SU-DHL-6 (cell line): Measurements from ENCODE around the gene C2CD2L.

Experiments
- H2AFZ ChIP-seq: fragments of 200-600 bp; sonication (generic); 2 replicates; pipeline ENCODE4 v1.6.1; 2014; ENCODE audit warnings: low read depth, mild to moderate bottlenecking, moderate library complexity, mixed read lengths, antibody characterized with exemption, low read length; ENCODE audit not compliant: severe bottlenecking
- H3F3A ChIP-seq: fragments of 200-600 bp; shearing (Covaris generic); 2 replicates; pipeline ENCODE4 v1.6.0; 2016; ENCODE audit warnings: antibody characterized with exemption, mild to moderate bottlenecking; ENCODE audit not compliant: insufficient read depth
- H3K27ac ChIP-seq: fragments of 200-600 bp; sonication (generic); 2 replicates; pipeline ENCODE4 v1.5.1; 2016; ENCODE audit warnings: low read depth, mild to moderate bottlenecking, low read length, moderate library complexity, mixed read lengths
- H3K27me3 ChIP-seq: fragments of 200-600 bp; sonication (generic), shearing (Covaris generic); 2 replicates; pipeline ENCODE4 v1.6.0; 2014; ENCODE audit warnings: mild to moderate bottlenecking, low read length
- H3K36me3 ChIP-seq: fragments of 200-600 bp; sonication (generic); 2 replicates; pipeline ENCODE4 v1.6.1; 2014; ENCODE audit warnings: mild to moderate bottlenecking, low read length, mixed read lengths
- H3K4me2 ChIP-seq: fragments of 300-600, 200-600 bp; shearing (Covaris generic), sonication (generic); 2 replicates; pipeline ENCODE4 v1.6.0; 2014; ENCODE audit warnings: low read length, low read depth, mild to moderate bottlenecking; ENCODE audit not compliant: poor library complexity, severe bottlenecking
- H3K4me3 ChIP-seq: fragments of 200-600 bp; sonication (generic); 2 replicates; pipeline ENCODE4 v1.5.1; 2014; ENCODE audit warnings: antibody characterized with exemption, low read length, mild to moderate bottlenecking, mixed read lengths; ENCODE audit not compliant: insufficient read depth, poor library complexity, severe bottlenecking
- H3K79me2 ChIP-seq: fragments of 200-600 bp; sonication (generic); 2 replicates; pipeline ENCODE4 v1.6.1; 2014; ENCODE audit warnings: mild to moderate bottlenecking, low read length, moderate library complexity; ENCODE audit not compliant: insufficient read depth
- H3K9ac ChIP-seq: fragments of 200-600 bp; sonication (generic); 2 replicates; pipeline ENCODE4 v1.7.0; 2014; ENCODE audit warnings: mild to moderate bottlenecking, low read length
- H3K9me2 ChIP-seq: fragments of 200-600 bp; sonication (generic); replicated peaks from 2 replicates; pipeline ENCODE4 v1.6.1; 2014; ENCODE audit warnings: low read length; ENCODE audit not compliant: insufficient read depth
- H3K9me3 ChIP-seq: fragments of 200-600 bp; sonication (generic); 2 replicates; pipeline ENCODE4 v1.6.1; 2014; ENCODE audit warnings: low read length, mixed read lengths; ENCODE audit not compliant: insufficient read depth
- H4K20me1 ChIP-seq: fragments of 200-600 bp; sonication (generic); 2 replicates; pipeline ENCODE4 v1.6.1; 2014; ENCODE audit warnings: low read depth, mild to moderate bottlenecking, antibody characterized with exemption, low read length, moderate library complexity, mixed read lengths
- CTCF ChIP-seq: fragments of 200-600 bp; sonication (generic); IDR thresholded peaks from one replicate; pipeline ENCODE4 v1.5.1; 2017; ENCODE audit warnings: antibody characterized with exemption, mild to moderate bottlenecking, low read length, moderate library complexity; ENCODE audit not compliant: insufficient read depth, poor library complexity, severe bottlenecking
- EZH2phosphoT487 ChIP-seq: fragments of 200-600 bp; sonication (generic), shearing (Covaris generic); conservative IDR thresholded peaks from 2 replicates; pipeline ENCODE4 v1.6.1; 2018; ENCODE audit warnings: mild to moderate bottlenecking, antibody characterized with exemption, low read length, moderate library complexity, mixed read lengths

The C2CD2L gene

GRCh38 chr11:119116601-119117000, 9.5 kb downstream of the C2CD2L start:
- H3K4me3 ChIP-seq: no peak overlapping the region
- no peaks in the 10 kb centered on the region for H3K36me3 ChIP-seq
- no peak overlapping the region for H3K27ac ChIP-seq
- no peak overlapping the region for H3K9ac ChIP-seq
- no peaks in the 10 kb centered on the region for H3K9me2 ChIP-seq
- no peak overlapping the region for H3K4me2 ChIP-seq
- H4K20me1 ChIP-seq: no peaks in the 10 kb centered on the region
- H3K27me3 ChIP-seq: no peaks in the 10 kb centered on the region
- TF ChIP-seq EZH2phosphoT487: no peak
- no peak for TF ChIP-seq CTCF
- H2AFZ ChIP-seq: no peak overlapping the region
- no peaks in the 10 kb centered on the region for H3K9me3 ChIP-seq
- H3F3A ChIP-seq: peaks cover 16% of the 10 kb centered on the region
- peaks cover 1% of the 10 kb centered on the region for H3K79me2 ChIP-seq

DNA sequence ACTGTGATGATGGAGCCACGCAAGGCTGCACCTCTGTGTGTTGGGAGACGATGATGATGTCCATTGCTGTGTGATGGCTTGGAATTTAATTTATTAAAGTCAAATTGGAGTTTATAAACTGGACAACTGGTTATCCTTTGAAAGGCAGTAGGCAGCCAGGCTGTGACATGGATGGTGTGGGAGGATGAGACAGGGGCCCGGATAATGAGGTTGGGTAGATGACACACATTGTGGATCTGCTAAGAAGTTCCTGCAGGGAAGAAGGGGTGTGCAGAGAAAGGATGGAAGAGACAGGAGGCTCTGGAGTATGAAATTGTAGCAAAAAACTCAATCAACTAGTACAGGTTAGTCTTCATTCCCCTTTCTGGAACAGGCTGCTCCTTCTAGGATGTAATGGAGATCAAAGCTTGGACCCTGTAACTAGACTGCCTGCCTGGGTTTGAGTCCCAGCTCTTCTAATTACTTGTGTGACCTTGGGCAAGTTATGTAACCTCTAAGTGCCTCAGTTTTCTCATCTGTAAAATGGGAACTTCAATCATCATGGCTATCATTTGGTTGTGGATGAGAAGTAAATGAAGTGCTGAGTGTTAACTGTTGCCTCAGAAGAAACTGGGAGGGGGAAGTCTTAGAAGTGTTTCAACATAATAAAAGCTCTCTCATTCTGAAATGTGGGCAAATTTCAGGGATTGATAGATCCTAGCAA, 10.0 kb downstream of the C2CD2L start:
- Histone ChIP-seq H3F3A (peaks cover 16% of the 10 kb centered on the region), H2AFZ (no peak overlapping the region), H3K36me3 (no peaks in the 10 kb centered on the region), H3K9ac (no peak overlapping the region), H3K79me2 (peaks cover 7% of the 10 kb centered on the region), H3K27me3 (no peaks in the 10 kb centered on the region), H4K20me1 (no peaks in the 10 kb centered on the region), H3K9me3 (no peaks in the 10 kb centered on the region), H3K4me3 (no peak overlapping the region), H3K9me2 (no peaks in the 10 kb centered on the region), H3K27ac (no peak overlapping the region), H3K4me2 (no peak overlapping the region)
- TF ChIP-seq EZH2phosphoT487 (no peak), CTCF (no peak)

DNA sequence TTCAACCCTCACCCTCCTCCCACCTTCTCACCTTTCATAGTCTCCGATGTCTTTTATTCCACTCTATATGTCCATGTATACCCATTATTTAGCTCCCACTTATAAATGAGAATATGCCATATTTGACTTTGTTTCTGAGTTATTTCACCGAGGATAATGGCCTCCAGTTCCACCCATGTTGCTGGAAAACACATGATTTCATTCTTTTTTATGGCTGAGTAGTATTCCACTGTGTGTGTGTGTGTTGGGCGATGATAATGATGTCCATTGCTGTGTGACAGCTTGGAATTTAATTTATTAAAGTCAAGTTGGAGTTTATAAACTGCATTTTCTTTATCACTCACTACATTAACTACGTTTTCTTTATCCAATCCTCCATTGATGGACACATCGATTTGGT, 11.1 kb downstream of the C2CD2L start:
- Histone ChIP-seq H2AFZ (no peak overlapping the region), H3K4me2 (no peak overlapping the region), H4K20me1 (no peaks in the 10 kb centered on the region), H3F3A (peaks cover 16% of the 10 kb centered on the region), H3K27me3 (no peaks in the 10 kb centered on the region), H3K9me2 (no peaks in the 10 kb centered on the region), H3K27ac (no peak overlapping the region), H3K4me3 (no peak overlapping the region), H3K36me3 (no peaks in the 10 kb centered on the region), H3K79me2 (peaks cover 17% of the 10 kb centered on the region), H3K9me3 (no peaks in the 10 kb centered on the region), H3K9ac (no peak overlapping the region)
- TF ChIP-seq CTCF (no peak), EZH2phosphoT487 (no peak)
